SK-N-SH (cell line): ENCODE data around the gene NT5C1A. TPM values are rescaled to one million over a fixed set of nuclear protein-coding genes. Genes with fewer than 3 reads are reported as not detected.

Source experiments
- CTCF ChIA-PET: fragments of 300-600, 350-600 bp; formaldehyde crosslinking; extraction: SDS; loops from one replicate; lab custom pipeline; 2021; lab: Yijun Ruan, JAX
- POLR2A ChIA-PET: fragments of 350-600 bp; sonication (Branson Sonifier 250); formaldehyde crosslinking; extraction: SDS; loops from one replicate; lab custom pipeline; 2020; ENCODE audit warnings: antibody characterized with exemption, inconsistent platforms; lab: Yijun Ruan, JAX
- DNase-seq: peaks from one replicate; pipeline ENCODE4 v3.0.0; 2012
- H2AFZ ChIP-seq: fragments of 200-600 bp; sonication (generic); 2 replicates; pipeline ENCODE4 v1.8.1; 2016; ENCODE audit warnings: antibody characterized with exemption, mild to moderate bottlenecking, low read depth
- H3F3A ChIP-seq: fragments of 200-600 bp; sonication (generic); replicated peaks from 2 replicates; pipeline ENCODE3; 2016; ENCODE audit warnings: antibody characterized with exemption, mild to moderate bottlenecking; ENCODE audit not compliant: insufficient read depth
- H3K27ac ChIP-seq, 2 experiments: fragments of 200-500 bp in 1 of 2; fragments of 200-600 bp in 1 of 2; sonication (Bioruptor generic) in 1 of 2; sonication (generic), shearing (Covaris generic) in 1 of 2; 2 replicates each; pipeline versions ENCODE4 v1.5.1 to v1.6.1; 2014 to 2016; ENCODE audit warnings: low read depth in 2 of 2, inconsistent platforms in 1 of 2, low read length in 1 of 2, mild to moderate bottlenecking in 1 of 2, mixed read lengths in 1 of 2
- H3K27me3 ChIP-seq: fragments of 200-600 bp; sonication (generic), shearing (Covaris generic); 2 replicates; pipeline ENCODE4 v1.6.1; 2016; ENCODE audit warnings: mixed run types; ENCODE audit not compliant: insufficient read depth
- H3K36me3 ChIP-seq, 2 experiments: fragments of 200-500 bp in 1 of 2; fragments of 200-600 bp in 1 of 2; sonication (Bioruptor generic) in 1 of 2; sonication (generic) in 1 of 2; replicated peaks in 1 of 2; 2 replicates each; pipeline versions ENCODE3 to v1.5.1; 2014 to 2016; ENCODE audit warnings: low read length in 1 of 2, mild to moderate bottlenecking in 1 of 2; ENCODE audit not compliant: insufficient read depth in 2 of 2, control insufficient read depth in 1 of 2
- H3K4me1 ChIP-seq, 2 experiments: fragments of 200-500 bp in 1 of 2; fragments of 200-600 bp in 1 of 2; sonication (Bioruptor generic) in 1 of 2; sonication (generic), shearing (Covaris generic) in 1 of 2; 2 replicates each; pipeline versions ENCODE4 v1.5.1 to v1.6.1; 2014 to 2016; ENCODE audit warnings: low read depth in 1 of 2, low read length in 1 of 2, mixed run types in 1 of 2; ENCODE audit not compliant: insufficient read depth in 2 of 2, control insufficient read depth in 1 of 2
- H3K4me2 ChIP-seq: fragments of 200-600 bp; sonication (generic), shearing (Covaris generic); 2 replicates; pipeline ENCODE4 v1.6.1; 2017; ENCODE audit warnings: mixed run types
- H3K4me3 ChIP-seq, 2 experiments: fragments of 200-500 bp in 1 of 2; fragments of 200-600 bp in 1 of 2; sonication (Bioruptor generic) in 1 of 2; sonication (generic), shearing (Covaris generic) in 1 of 2; 2 replicates each; pipeline versions ENCODE4 v1.5.1 to v1.8.1; 2014 to 2016; ENCODE audit warnings: low read depth in 2 of 2, inconsistent platforms in 1 of 2, low read length in 1 of 2, mild to moderate bottlenecking in 1 of 2, mixed read lengths in 1 of 2, moderate library complexity in 1 of 2
- H3K79me2 ChIP-seq: fragments of 200-600 bp; sonication (generic); 2 replicates; pipeline ENCODE4 v1.8.1; 2017; ENCODE audit warnings: mild to moderate bottlenecking; ENCODE audit not compliant: insufficient read depth
- H3K9ac ChIP-seq: fragments of 200-600 bp; sonication (generic); 2 replicates; pipeline ENCODE4 v1.6.1; 2017; ENCODE audit warnings: mixed run types
- H3K9me2 ChIP-seq: fragments of 200-600 bp; sonication (generic); 2 replicates; pipeline ENCODE4 v1.6.1; 2017; ENCODE audit warnings: mixed run types
- H3K9me3 ChIP-seq: fragments of 200-600 bp; sonication (generic); 2 replicates; pipeline ENCODE4 v1.6.1; 2017; ENCODE audit warnings: mixed run types, mild to moderate bottlenecking, moderate library complexity
- H4K20me1 ChIP-seq: fragments of 200-600 bp; sonication (generic); 2 replicates; pipeline ENCODE4 v1.6.1; 2017; ENCODE audit warnings: mild to moderate bottlenecking, mixed run types; ENCODE audit not compliant: insufficient read depth
- CHD2 ChIP-seq: fragments of 150-350 bp; IDR thresholded peaks from 2 replicates; pipeline ENCODE4 v1.6.1; 2018; ENCODE audit warnings: low read length; ENCODE audit not compliant: partially characterized antibody
- ELF1 ChIP-seq: IDR thresholded peaks from 2 replicates; pipeline ENCODE4 v1.4.0; 2012
- FOSL2 ChIP-seq: IDR thresholded peaks from 2 replicates; pipeline ENCODE4 v1.4.0; 2012; ENCODE audit warnings: low read depth, mild to moderate bottlenecking, moderate library complexity, borderline replicate concordance
- FOXM1 ChIP-seq: IDR thresholded peaks from 2 replicates; pipeline ENCODE4 v1.4.0; 2012; ENCODE audit warnings: low read depth, mild to moderate bottlenecking
- GABPA ChIP-seq: IDR thresholded peaks from 2 replicates; pipeline ENCODE4 v1.4.0; 2012; ENCODE audit warnings: low read depth, mild to moderate bottlenecking
- JUND ChIP-seq: IDR thresholded peaks from 2 replicates; pipeline ENCODE4 v1.4.0; 2012
- MXI1 ChIP-seq: IDR thresholded peaks from 2 replicates; pipeline ENCODE4 v1.6.1; 2012; ENCODE audit warnings: mild to moderate bottlenecking, low read depth, low read length, improper control_type of control experiment
- NFIC ChIP-seq: IDR thresholded peaks from 2 replicates; pipeline ENCODE4 v1.4.0; 2012; ENCODE audit warnings: borderline replicate concordance
- SMC3 ChIP-seq: IDR thresholded peaks from 2 replicates; pipeline ENCODE4 v1.6.1; 2012; ENCODE audit warnings: low read depth, low read length, improper control_type of control experiment
- TAF1 ChIP-seq: IDR thresholded peaks from 2 replicates; pipeline ENCODE4 v1.6.1; 2012; ENCODE audit warnings: low read depth, mild to moderate bottlenecking, low read length, moderate library complexity, borderline replicate concordance
- TEAD4 ChIP-seq: IDR thresholded peaks from 2 replicates; pipeline ENCODE4 v1.4.0; 2012; ENCODE audit warnings: mild to moderate bottlenecking, borderline replicate concordance; ENCODE audit not compliant: insufficient read depth
- WGBS: methylation state at CpG from one replicate; pipeline ENCODE4 v1.1.6; 2017; ENCODE audit warnings: low lambda C conversion rate; 5-methylcytosine and 5-hydroxymethylcytosine counted together
- polyA plus RNA-seq, 3 experiments: library from polyadenylated mRNA; depleted of rRNA; stranded (reverse); fragments of >200 nt; gene quantifications; 2 replicates each; pipeline ENCODE4 v1.2.3, GENCODE V29; 2012
- TF ChIP-seq, protein P1 (sequence below): IDR thresholded peaks from 2 replicates; pipeline ENCODE4 v1.6.1; 2012; ENCODE audit warnings: mild to moderate bottlenecking, low read depth, low read length, moderate library complexity
- TF ChIP-seq, protein P2 (sequence below): IDR thresholded peaks from 2 replicates; pipeline ENCODE4; 2012
- TF ChIP-seq, protein P3 (sequence below): IDR thresholded peaks from 2 replicates; pipeline ENCODE4 v1.4.0; 2012; ENCODE audit warnings: low read depth, borderline replicate concordance

Gene NT5C1A
- polyA plus RNA-seq, 1 of the 3 experiments (the other 2 are of a cell fraction) = 0.12 TPM

DNA sequence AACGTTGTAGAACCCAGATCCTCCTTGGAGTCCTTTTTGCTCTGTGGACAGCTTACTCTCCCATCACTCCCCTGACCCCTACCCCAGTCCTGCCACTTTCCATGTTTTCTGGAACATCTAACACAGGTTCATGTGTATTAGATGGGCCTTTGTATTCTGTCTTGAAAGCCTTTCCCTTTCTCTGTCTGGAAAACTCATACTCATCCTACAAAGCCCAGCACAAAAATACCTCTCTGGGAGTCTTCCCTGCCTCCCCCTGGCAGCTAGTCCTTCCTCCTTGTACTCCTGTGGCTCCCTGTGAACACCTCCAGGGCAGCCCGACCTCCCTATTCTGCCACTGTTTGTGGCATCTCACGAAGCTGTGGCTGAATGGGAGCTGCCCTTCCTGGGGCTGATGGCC lies 24.7 kb downstream of the NT5C1A start:
- Histone ChIP-seq H3K9me3 (no peaks in the 10 kb centered on the region), H3K79me2 (no peaks in the 10 kb centered on the region), H3K27ac (peak overlapping the region in 1 of 2 experiments; percentile 72; a peak in 1 of 4 replicates), H3K9ac (no peak overlapping the region), H3K4me3 (no peak overlapping the region)
- ChIA-PET POLR2A (interaction anchor here (1.0 to 1.6 kb wide), 5 partner anchors 8 to 25 kb away, joined by 3 to 8 read pairs (median 6); partner anchors contain the start of gene NT5C1A), CTCF (interaction anchor here (0.9 to 15.4 kb wide), 9 partner anchors 10 to 237 kb away, joined by 3 to 459 read pairs (median 6); partner anchors contain the start of genes NT5C1A and PABPC4)
- no peak for TF ChIP-seq ELF1
- no peak for TF ChIP-seq TEAD4
- TF ChIP-seq, protein P1, sequence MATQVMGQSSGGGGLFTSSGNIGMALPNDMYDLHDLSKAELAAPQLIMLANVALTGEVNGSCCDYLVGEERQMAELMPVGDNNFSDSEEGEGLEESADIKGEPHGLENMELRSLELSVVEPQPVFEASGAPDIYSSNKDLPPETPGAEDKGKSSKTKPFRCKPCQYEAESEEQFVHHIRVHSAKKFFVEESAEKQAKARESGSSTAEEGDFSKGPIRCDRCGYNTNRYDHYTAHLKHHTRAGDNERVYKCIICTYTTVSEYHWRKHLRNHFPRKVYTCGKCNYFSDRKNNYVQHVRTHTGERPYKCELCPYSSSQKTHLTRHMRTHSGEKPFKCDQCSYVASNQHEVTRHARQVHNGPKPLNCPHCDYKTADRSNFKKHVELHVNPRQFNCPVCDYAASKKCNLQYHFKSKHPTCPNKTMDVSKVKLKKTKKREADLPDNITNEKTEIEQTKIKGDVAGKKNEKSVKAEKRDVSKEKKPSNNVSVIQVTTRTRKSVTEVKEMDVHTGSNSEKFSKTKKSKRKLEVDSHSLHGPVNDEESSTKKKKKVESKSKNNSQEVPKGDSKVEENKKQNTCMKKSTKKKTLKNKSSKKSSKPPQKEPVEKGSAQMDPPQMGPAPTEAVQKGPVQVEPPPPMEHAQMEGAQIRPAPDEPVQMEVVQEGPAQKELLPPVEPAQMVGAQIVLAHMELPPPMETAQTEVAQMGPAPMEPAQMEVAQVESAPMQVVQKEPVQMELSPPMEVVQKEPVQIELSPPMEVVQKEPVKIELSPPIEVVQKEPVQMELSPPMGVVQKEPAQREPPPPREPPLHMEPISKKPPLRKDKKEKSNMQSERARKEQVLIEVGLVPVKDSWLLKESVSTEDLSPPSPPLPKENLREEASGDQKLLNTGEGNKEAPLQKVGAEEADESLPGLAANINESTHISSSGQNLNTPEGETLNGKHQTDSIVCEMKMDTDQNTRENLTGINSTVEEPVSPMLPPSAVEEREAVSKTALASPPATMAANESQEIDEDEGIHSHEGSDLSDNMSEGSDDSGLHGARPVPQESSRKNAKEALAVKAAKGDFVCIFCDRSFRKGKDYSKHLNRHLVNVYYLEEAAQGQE = no peak
- TF ChIP-seq, protein P2, sequence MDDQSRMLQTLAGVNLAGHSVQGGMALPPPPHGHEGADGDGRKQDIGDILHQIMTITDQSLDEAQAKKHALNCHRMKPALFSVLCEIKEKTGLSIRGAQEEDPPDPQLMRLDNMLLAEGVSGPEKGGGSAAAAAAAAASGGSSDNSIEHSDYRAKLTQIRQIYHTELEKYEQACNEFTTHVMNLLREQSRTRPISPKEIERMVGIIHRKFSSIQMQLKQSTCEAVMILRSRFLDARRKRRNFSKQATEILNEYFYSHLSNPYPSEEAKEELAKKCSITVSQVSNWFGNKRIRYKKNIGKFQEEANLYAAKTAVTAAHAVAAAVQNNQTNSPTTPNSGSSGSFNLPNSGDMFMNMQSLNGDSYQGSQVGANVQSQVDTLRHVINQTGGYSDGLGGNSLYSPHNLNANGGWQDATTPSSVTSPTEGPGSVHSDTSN = no peak
- TF ChIP-seq JUND = no peak
- no peak for TF ChIP-seq FOXM1
- no peak for TF ChIP-seq FOSL2
- TF ChIP-seq SMC3 = no peak
- no peak for TF ChIP-seq CHD2
- no peak for TF ChIP-seq NFIC
- no peak for TF ChIP-seq GABPA
- TF ChIP-seq, protein P3, sequence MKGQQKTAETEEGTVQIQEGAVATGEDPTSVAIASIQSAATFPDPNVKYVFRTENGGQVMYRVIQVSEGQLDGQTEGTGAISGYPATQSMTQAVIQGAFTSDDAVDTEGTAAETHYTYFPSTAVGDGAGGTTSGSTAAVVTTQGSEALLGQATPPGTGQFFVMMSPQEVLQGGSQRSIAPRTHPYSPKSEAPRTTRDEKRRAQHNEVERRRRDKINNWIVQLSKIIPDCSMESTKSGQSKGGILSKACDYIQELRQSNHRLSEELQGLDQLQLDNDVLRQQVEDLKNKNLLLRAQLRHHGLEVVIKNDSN = no peak
- TF ChIP-seq TAF1 = no peak
- TF ChIP-seq MXI1 = no peak
- TF ChIP-seq, all 33 proteins: peak for 0
- no peaks in the 10 kb centered on the region for H4K20me1 ChIP-seq
- no peaks in the 10 kb centered on the region for H3K36me3 ChIP-seq
- peaks cover 4 to 40% of the 10 kb centered on the region in 2 experiments; a peak in 2 of 4 replicates for H3K4me1 ChIP-seq
- WGBS = 62% methylated on average over 3 of the region's 3 CpGs
- H2AFZ ChIP-seq = no peak overlapping the region
- H3K27me3 ChIP-seq = no peaks in the 10 kb centered on the region
- H3K9me2 ChIP-seq = no peaks in the 10 kb centered on the region
- peaks cover 8% of the 10 kb centered on the region for H3F3A ChIP-seq
- no peak overlapping the region for H3K4me2 ChIP-seq
- no peak for DNase-seq
